Liver (tissue), 3 donors: Measurements from ENCODE around the gene PPM1A.

ENCODE experiments used
- CTCF ChIP-seq: fragments of 150-350 bp; IDR thresholded peaks from 2 replicates; pipeline ENCODE4 v1.5.1; 2017; ENCODE audit warnings: improper control_type of control experiment, low read depth, low read length; ENCODE audit not compliant: missing input control
- FOXA2 ChIP-seq: IDR thresholded peaks from 2 replicates; pipeline ENCODE4 v1.6.1; 2016; ENCODE audit warnings: antibody characterized with exemption
- GABPA ChIP-seq, 2 donors: IDR thresholded peaks in 1 of 2; conservative IDR thresholded peaks in 1 of 2; 2 replicates each; pipeline ENCODE4 v1.6.1; 2016; ENCODE audit warnings: antibody characterized with exemption in 2 of 2, mild to moderate bottlenecking in 1 of 2, moderate library complexity in 1 of 2
- HNF4A ChIP-seq, 2 donors: conservative IDR thresholded peaks; 2 replicates each; pipeline ENCODE4 v1.6.1; 2016; ENCODE audit warnings: antibody characterized with exemption in 2 of 2, mild to moderate bottlenecking in 2 of 2
- MAX ChIP-seq: IDR thresholded peaks from 2 replicates; pipeline ENCODE4 v1.6.1; 2016; ENCODE audit warnings: antibody characterized with exemption
- RAD21 ChIP-seq, 2 donors: IDR thresholded peaks; 2 replicates each; pipeline ENCODE4 v1.6.1; 2016; ENCODE audit warnings: antibody characterized with exemption in 2 of 2, mild to moderate bottlenecking in 2 of 2
- REST ChIP-seq: IDR thresholded peaks from 2 replicates; pipeline ENCODE4 v1.6.1; 2016; ENCODE audit warnings: antibody characterized with exemption, mild to moderate bottlenecking
- TAF1 ChIP-seq: conservative IDR thresholded peaks from 2 replicates; pipeline ENCODE4 v1.6.1; 2016; ENCODE audit warnings: antibody characterized with exemption, mild to moderate bottlenecking
- YY1 ChIP-seq: IDR thresholded peaks from 2 replicates; pipeline ENCODE4 v1.6.1; 2016; ENCODE audit warnings: antibody characterized with exemption, mild to moderate bottlenecking
- ZBTB33 ChIP-seq: IDR thresholded peaks from 2 replicates; pipeline ENCODE4 v1.6.1; 2016; ENCODE audit warnings: antibody characterized with exemption
- donor health status: healthy.
- donor health status: healthy.

GRCh38 chr14:60317609-60318008 is 68.6 kb downstream of the PPM1A start:
- TF ChIP-seq FOXA2, result no peak
- no peak for TF ChIP-seq MAX
- TF ChIP-seq CTCF, result no peak
- TF ChIP-seq YY1, result no peak
- no peak for TF ChIP-seq RAD21 (IDR thresholded peaks at IDR 0.05)
- TF ChIP-seq TAF1, result no peak
- no peak for TF ChIP-seq GABPA (IDR thresholded peaks at IDR 0.05 in 1 of 2, conservative IDR thresholded peaks at IDR 0.05 in 1 of 2)
- no peak for TF ChIP-seq ZBTB33
- TF ChIP-seq REST, result no peak
- no peak for TF ChIP-seq HNF4A (conservative IDR thresholded peaks at IDR 0.05)
